Panc1 (cell line): ENCODE data around the gene MACROD1. TPM values are rescaled to one million over a fixed set of nuclear protein-coding genes. Genes with fewer than 3 reads are reported as not detected.

Source experiments
- ATAC-seq: fragments of 200-7000 bp; cut with Tn5 transposase; 2 replicates; pipeline ENCODE4 v1.9.1; 2020; ENCODE audit warnings: mild to moderate bottlenecking, moderate library complexity
- BruUV-seq: library from RNA; stranded (reverse); fragments of 400-500 nt; replicated peaks from 2 replicates; lab custom pipeline; 2021; lab: Mats Ljungman, UMichigan
- CTCF ChIA-PET: fragments of 300-600 bp; sonication (Branson Sonifier 250); formaldehyde crosslinking; loops from one replicate; lab custom pipeline; 2022; ENCODE audit warnings: antibody characterized with exemption; lab: Charles Lee
- POLR2A ChIA-PET: fragments of 300-600 bp; sonication (Branson Sonifier 250); formaldehyde crosslinking; loops from one replicate; lab custom pipeline; 2022; ENCODE audit warnings: antibody characterized with exemption; lab: Charles Lee
- DNase-seq: peaks from one replicate; pipeline ENCODE4 v3.0.0-alpha.2; 2010; ENCODE audit warnings: low read depth, low spot score
- H3K27ac ChIP-seq: 2 replicates; pipeline ENCODE4 v1.5.1; 2011; ENCODE audit warnings: mild to moderate bottlenecking, low read length, inconsistent platforms
- H3K27me3 ChIP-seq: fragments of 200-500 bp; sonication (Bioruptor generic); 2 replicates; pipeline ENCODE4 v1.6.0; 2014; ENCODE audit warnings: low read length, inconsistent platforms; ENCODE audit not compliant: control insufficient read depth, insufficient read depth
- H3K36me3 ChIP-seq: fragments of 200-500 bp; sonication (Bioruptor generic); 2 replicates; pipeline ENCODE4 v1.5.1; 2014; ENCODE audit warnings: inconsistent platforms, mild to moderate bottlenecking, low read length, moderate library complexity; ENCODE audit not compliant: control insufficient read depth, insufficient read depth
- H3K4me1 ChIP-seq: 2 replicates; pipeline ENCODE4 v1.5.1; 2011; ENCODE audit warnings: inconsistent platforms, mild to moderate bottlenecking, low read length, moderate library complexity; ENCODE audit not compliant: control insufficient read depth, insufficient read depth
- H3K4me3 ChIP-seq, 2 experiments: 2 replicates each; pipeline ENCODE4 v1.5.1; 2011 to 2012; ENCODE audit warnings: low read depth in 2 of 2, low read length in 2 of 2, mild to moderate bottlenecking in 2 of 2, inconsistent platforms in 1 of 2, moderate library complexity in 1 of 2
- H3K9me3 ChIP-seq: fragments of 200-500 bp; sonication (Bioruptor generic); 2 replicates; pipeline ENCODE4 v1.5.1; 2014; ENCODE audit warnings: low read depth, mild to moderate bottlenecking, inconsistent platforms, low read length, moderate library complexity; ENCODE audit not compliant: control insufficient read depth, insufficient read depth
- POLR2AphosphoS5 ChIP-seq: IDR thresholded peaks from 2 replicates; pipeline ENCODE4 v1.6.1; 2012; ENCODE audit warnings: mild to moderate bottlenecking, low read depth, low read length, moderate library complexity
- SIN3A ChIP-seq: IDR thresholded peaks from 2 replicates; pipeline ENCODE4 v1.6.1; 2012; ENCODE audit warnings: low read depth, mild to moderate bottlenecking, low read length, moderate library complexity, borderline replicate concordance; ENCODE audit not compliant: insufficient read depth
- TCF7L2 ChIP-seq: IDR thresholded peaks from 2 replicates; pipeline ENCODE4 v1.6.1; 2011; ENCODE audit warnings: mild to moderate bottlenecking, low read depth, low read length, inconsistent platforms
- in situ Hi-C: cut with HindIII; loops from 2 replicates; pipeline ENCODE4 v1.10.0; 2016; ENCODE audit warnings: low sequenced_read_pairs, low pct_unique_long_range_greater_than_20kb
- intact Hi-C: fragments of 100-400 bp; cut with micrococcal nuclease; formaldehyde crosslinking; loops from one replicate; pipeline ENCODE4 v1.10.0; 2022; ENCODE audit not compliant: unreplicated experiment
- total RNA-seq: library from RNA; stranded (reverse); gene quantifications from one replicate; pipeline ENCODE4 v1.2.1, GENCODE V29; 2021; ENCODE audit not compliant: unreplicated experiment
- TF ChIP-seq, protein P1 (sequence below), 2 experiments: IDR thresholded peaks; 2 replicates each; pipeline ENCODE4 v1.6.1; 2011 to 2012; ENCODE audit warnings: low read depth in 2 of 2, control low read depth in 1 of 2, low read length in 1 of 2, mild to moderate bottlenecking in 1 of 2, moderate library complexity in 1 of 2; ENCODE audit not compliant: insufficient read depth in 1 of 2
- TF ChIP-seq, protein P2 (sequence below): fragments of 450-650 bp; IDR thresholded peaks from 2 replicates; pipeline ENCODE4 v1.5.1; 2017; ENCODE audit warnings: mild to moderate bottlenecking

Gene MACROD1
- total RNA-seq, 1 experiment from 2014 or later = 16.8 TPM

DNA sequence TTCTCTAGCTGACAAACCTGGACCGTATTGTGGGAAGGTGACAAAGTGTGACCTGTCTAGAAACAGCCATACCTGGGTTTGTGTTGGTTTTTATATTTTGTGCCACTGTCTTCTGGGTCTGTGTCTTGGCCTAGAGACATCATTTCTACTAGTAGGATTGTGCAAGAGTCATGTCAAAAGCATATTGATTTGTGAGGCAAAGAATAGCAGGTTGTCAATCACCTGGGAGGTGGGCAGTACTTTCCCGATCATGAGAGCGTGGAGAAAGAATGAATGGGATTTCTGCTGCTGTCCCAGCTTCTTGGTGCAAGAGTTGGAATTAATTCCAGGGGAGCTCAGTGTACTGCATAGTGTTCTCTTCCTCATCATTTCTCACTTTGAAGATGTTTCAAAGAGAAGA lies 35.6 kb upstream of the MACROD1 start:
- no peaks in the 10 kb centered on the region for H3K9me3 ChIP-seq
- H3K27me3 ChIP-seq = no peaks in the 10 kb centered on the region
- H3K36me3 ChIP-seq = peaks cover 43% of the 10 kb centered on the region
- no peak for DNase-seq
- ChIA-PET POLR2A (no interaction called here), CTCF (interaction anchor here (0.6 kb wide), 1 partner anchor 366 kb away, joined by 6 read pairs; no protein-coding TSS in a partner anchor)
- TF ChIP-seq, protein P1, sequence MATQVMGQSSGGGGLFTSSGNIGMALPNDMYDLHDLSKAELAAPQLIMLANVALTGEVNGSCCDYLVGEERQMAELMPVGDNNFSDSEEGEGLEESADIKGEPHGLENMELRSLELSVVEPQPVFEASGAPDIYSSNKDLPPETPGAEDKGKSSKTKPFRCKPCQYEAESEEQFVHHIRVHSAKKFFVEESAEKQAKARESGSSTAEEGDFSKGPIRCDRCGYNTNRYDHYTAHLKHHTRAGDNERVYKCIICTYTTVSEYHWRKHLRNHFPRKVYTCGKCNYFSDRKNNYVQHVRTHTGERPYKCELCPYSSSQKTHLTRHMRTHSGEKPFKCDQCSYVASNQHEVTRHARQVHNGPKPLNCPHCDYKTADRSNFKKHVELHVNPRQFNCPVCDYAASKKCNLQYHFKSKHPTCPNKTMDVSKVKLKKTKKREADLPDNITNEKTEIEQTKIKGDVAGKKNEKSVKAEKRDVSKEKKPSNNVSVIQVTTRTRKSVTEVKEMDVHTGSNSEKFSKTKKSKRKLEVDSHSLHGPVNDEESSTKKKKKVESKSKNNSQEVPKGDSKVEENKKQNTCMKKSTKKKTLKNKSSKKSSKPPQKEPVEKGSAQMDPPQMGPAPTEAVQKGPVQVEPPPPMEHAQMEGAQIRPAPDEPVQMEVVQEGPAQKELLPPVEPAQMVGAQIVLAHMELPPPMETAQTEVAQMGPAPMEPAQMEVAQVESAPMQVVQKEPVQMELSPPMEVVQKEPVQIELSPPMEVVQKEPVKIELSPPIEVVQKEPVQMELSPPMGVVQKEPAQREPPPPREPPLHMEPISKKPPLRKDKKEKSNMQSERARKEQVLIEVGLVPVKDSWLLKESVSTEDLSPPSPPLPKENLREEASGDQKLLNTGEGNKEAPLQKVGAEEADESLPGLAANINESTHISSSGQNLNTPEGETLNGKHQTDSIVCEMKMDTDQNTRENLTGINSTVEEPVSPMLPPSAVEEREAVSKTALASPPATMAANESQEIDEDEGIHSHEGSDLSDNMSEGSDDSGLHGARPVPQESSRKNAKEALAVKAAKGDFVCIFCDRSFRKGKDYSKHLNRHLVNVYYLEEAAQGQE (IDR thresholded peaks at IDR 0.05; ENCODE audit: insufficient read depth in 1 of 2, low read depth in 2 of 2, low read length in 1 of 2) = no peak
- H3K4me1 ChIP-seq = no peaks in the 10 kb centered on the region
- intact Hi-C loops = no loop called here
- no peak overlapping the region for H3K4me3 ChIP-seq
- no peak for ATAC-seq
- no peak overlapping the region for H3K27ac ChIP-seq
- no TSS peak for BruUV-seq
- in situ Hi-C loops = no loop called here

DNA sequence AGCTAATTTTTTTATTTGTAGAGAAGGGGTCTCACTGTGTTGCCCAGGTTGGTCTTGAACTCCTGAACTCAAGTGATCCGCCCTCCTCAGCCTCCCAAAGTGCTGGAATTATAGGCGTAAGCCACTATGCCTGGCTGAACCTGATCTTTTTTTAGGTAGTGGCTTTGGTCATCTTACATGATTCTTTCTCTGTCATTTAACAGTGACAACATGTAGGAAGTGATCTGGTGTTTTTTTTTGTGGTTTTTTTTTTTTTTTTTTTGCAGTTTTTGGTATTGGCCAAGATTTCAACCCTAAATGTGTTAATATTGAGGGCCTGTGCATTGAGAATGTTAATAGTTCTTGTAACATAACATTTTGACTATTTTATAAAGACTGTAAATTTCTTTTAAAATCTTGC lies 32.6 kb upstream of the MACROD1 start:
- DNase-seq = no peak
- peaks cover 52% of the 10 kb centered on the region for H3K36me3 ChIP-seq
- no peak for ATAC-seq
- intact Hi-C loops (no loop called here), in situ Hi-C loops (no loop called here)
- H3K27ac ChIP-seq = no peak overlapping the region
- H3K4me3 ChIP-seq = no peak overlapping the region
- no peaks in the 10 kb centered on the region for H3K9me3 ChIP-seq
- no TSS peak for BruUV-seq
- TF ChIP-seq, protein P2, sequence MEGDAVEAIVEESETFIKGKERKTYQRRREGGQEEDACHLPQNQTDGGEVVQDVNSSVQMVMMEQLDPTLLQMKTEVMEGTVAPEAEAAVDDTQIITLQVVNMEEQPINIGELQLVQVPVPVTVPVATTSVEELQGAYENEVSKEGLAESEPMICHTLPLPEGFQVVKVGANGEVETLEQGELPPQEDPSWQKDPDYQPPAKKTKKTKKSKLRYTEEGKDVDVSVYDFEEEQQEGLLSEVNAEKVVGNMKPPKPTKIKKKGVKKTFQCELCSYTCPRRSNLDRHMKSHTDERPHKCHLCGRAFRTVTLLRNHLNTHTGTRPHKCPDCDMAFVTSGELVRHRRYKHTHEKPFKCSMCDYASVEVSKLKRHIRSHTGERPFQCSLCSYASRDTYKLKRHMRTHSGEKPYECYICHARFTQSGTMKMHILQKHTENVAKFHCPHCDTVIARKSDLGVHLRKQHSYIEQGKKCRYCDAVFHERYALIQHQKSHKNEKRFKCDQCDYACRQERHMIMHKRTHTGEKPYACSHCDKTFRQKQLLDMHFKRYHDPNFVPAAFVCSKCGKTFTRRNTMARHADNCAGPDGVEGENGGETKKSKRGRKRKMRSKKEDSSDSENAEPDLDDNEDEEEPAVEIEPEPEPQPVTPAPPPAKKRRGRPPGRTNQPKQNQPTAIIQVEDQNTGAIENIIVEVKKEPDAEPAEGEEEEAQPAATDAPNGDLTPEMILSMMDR = no peak
- TF ChIP-seq POLR2AphosphoS5 = no peak
- TF ChIP-seq, protein P1 (IDR thresholded peaks at IDR 0.05; ENCODE audit: insufficient read depth in 1 of 2, low read depth in 2 of 2, low read length in 1 of 2) = no peak
- no peak for TF ChIP-seq SIN3A
- no peak for TF ChIP-seq TCF7L2
- ChIA-PET POLR2A (no interaction called here), CTCF (no interaction called here)
- no peaks in the 10 kb centered on the region for H3K4me1 ChIP-seq
- H3K27me3 ChIP-seq = no peaks in the 10 kb centered on the region
